Left ventricle myocardium inferior (tissue), 1 donor: ENCODE data around the gene ZCCHC8. TPM values are rescaled to one million over a fixed set of nuclear protein-coding genes. Genes with fewer than 3 reads are reported as not detected.

ENCODE experiments used
- DNase-seq: peaks from one replicate; pipeline ENCODE4 v3.0.0-alpha.2; 2020
- H3K27ac ChIP-seq: fragments of 200-600 bp; replicated peaks from 2 replicates; pipeline ENCODE4 v1.8.0; 2021
- H3K27me3 ChIP-seq: fragments of 200-600 bp; 2 replicates; pipeline ENCODE4 v1.8.0; 2021; ENCODE audit warnings: low read depth
- H3K36me3 ChIP-seq: fragments of 200-600 bp; 2 replicates; pipeline ENCODE4 v1.8.0; 2021
- H3K4me1 ChIP-seq: fragments of 200-600 bp; 2 replicates; pipeline ENCODE4 v1.8.0; 2021
- H3K4me3 ChIP-seq: fragments of 200-600 bp; 2 replicates; pipeline ENCODE4 v1.8.0; 2021; ENCODE audit warnings: mild to moderate bottlenecking, moderate library complexity
- H3K9me3 ChIP-seq: fragments of 200-600 bp; replicated peaks from 2 replicates; pipeline ENCODE4 v1.8.0; 2021
- CTCF ChIP-seq: fragments of 200-600 bp; IDR thresholded peaks from 2 replicates; pipeline ENCODE4 v1.8.0; 2021; ENCODE audit warnings: antibody characterized with exemption, mild to moderate bottlenecking, borderline replicate concordance
- intact Hi-C: fragments of 100-400 bp; cut with micrococcal nuclease; formaldehyde crosslinking; loops from one replicate; pipeline ENCODE4 v1.11.0; 2022
- total RNA-seq: library from RNA; stranded (reverse); fragmentation: NEBNext Ultra II Directional; extraction: Animal tissue kit (Norgen Biotek cat#: 25700); gene quantifications from one replicate; pipeline ENCODE4 v1.2.1, GENCODE V29; 2021
- donor health status: DM: no; HTN: yes; CAD: no; lungs with severe emphysema.

ZCCHC8 gene
- total RNA-seq, 1 donor from 2014 or later = 8.4 TPM

DNA sequence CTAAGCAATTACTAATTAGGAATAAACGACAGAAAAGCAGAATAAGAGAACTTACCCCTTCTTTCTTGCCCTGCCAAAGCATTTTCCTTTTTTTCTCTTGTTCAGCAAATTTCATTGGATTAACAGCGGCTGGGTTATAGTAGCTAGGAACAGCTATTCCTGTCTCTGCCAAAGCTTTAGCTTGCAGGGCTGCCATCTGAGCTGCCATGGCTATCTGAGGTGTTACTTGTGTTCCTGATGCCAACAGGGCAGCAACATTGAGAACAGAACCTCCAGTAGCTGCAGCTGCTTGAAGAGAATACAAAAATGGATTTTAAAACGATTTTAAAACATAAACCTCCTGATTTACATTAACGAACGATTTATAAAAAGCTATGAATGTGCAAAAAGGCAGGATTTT, 7.4 kb upstream of the ZCCHC8 start:
- no peak overlapping the region for H3K4me3 ChIP-seq
- H3K36me3 ChIP-seq = peaks cover 99% of the 10 kb centered on the region
- DNase-seq = no peak
- H3K9me3 ChIP-seq = no peaks in the 10 kb centered on the region
- no peak for TF ChIP-seq CTCF
- H3K4me1 ChIP-seq = peaks cover 12% of the 10 kb centered on the region
- H3K27me3 ChIP-seq = no peaks in the 10 kb centered on the region
- intact Hi-C loops = no loop called here
- H3K27ac ChIP-seq = peak overlapping the region; percentile 17

DNA sequence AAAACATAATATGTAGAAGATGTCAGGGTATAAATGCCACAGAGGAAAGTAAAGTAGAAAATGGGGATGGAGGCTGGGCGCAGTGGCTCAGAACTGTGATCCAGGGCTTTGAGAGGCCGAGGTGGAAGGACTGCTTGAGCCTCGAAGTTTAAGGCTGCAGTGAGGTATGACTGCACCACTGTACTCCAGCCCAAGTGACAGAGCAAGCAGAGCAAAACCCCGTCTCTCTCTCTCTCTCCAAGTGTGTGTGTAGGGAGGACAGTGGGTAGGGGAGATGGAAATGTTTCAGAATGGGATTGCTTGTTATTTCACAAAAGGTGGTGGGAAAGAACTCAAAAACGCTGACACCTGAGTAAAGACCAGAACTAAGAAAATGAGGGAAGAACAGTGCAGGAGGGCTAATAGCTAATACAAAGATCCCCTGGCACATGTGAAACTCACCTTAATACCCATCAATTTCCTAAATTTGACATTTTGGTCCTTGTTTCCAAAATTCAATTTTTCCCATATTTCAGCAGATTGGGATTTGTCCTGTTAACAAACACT, 5.7 kb upstream of the ZCCHC8 start:
- Histone ChIP-seq H3K4me1 (peaks cover 12% of the 10 kb centered on the region), H3K27ac (no peak overlapping the region), H3K36me3 (peaks cover 89% of the 10 kb centered on the region), H3K4me3 (no peak overlapping the region), H3K9me3 (no peaks in the 10 kb centered on the region), H3K27me3 (no peaks in the 10 kb centered on the region)
- intact Hi-C loops = no loop called here
- DNase-seq = no peak
- no peak for TF ChIP-seq CTCF

DNA sequence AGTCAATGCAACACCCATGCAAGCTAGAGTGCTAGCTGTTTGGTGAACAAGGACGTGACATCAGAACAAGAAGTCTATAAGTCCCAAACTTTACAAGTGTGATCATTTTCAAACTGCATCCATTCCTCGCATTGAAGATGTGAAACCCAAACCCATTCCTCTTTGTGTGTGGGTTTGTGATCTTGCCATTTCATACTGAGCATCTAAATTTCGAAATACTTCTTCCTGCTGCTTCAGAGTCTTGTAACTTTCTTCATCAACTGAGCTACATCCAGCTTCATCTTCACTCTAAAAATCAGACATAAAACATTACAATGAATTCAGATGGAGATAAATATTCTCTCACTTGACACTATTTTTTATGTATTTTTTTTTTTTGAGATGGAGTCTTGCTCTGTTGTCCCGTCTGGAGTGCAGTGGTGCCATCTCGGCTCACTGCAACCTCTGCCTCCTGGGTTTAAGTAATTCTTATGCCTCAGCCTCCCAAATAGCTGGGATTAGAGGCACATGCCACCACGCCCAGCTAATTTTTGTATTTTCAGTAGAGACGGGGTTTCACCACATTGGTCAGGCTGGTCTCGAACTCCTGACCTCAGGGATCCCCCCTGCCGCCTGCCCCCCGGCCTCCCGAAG, 4.8 kb upstream of the ZCCHC8 start:
- H3K9me3 ChIP-seq = no peaks in the 10 kb centered on the region
- DNase-seq = no peak
- no peaks in the 10 kb centered on the region for H3K27me3 ChIP-seq
- H3K4me1 ChIP-seq = peaks cover 20% of the 10 kb centered on the region
- H3K4me3 ChIP-seq = no peak overlapping the region
- no peak for TF ChIP-seq CTCF
- no peak overlapping the region for H3K27ac ChIP-seq
- peaks cover 80% of the 10 kb centered on the region for H3K36me3 ChIP-seq
- intact Hi-C loops = no loop called here

DNA sequence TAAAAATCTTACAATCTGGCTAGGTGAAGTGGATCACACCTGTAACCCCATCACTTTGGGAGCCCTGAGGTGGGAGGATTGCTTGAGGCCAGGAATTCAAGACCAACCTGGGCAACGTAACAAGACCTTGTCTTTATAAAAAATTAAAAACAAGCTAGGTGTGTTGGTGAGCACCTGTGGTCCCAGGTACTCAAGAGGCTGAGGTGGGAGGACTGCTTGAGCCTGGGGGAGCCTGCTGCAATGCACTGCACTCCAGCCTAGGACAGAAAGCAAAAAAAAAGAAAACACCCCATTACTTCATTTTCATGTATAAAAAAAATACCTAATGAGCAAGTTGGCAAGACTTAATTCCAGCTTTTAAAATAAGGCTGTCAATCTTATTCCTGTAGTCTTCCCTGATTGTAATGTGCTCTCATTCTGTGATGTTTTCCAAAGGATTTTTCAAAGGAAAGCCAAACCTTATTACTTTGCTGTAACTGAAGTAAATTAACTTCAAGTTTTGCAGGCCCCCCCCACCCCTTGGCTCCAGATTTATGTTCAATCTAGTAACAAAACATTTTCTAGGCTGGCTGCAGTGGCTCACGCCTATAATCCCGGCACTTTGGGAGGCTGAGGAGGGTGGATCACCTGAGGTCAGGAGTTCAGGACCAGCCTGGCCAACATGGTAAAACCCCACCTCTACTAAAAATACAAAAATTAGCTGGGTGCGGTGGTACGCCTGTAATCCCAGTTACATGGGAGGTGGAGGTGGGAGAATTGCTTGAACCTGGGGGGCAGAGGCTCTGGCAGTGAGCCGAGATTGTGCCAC, 3.3 kb upstream of the ZCCHC8 start:
- peaks cover 35% of the 10 kb centered on the region for H3K4me1 ChIP-seq
- no peak for TF ChIP-seq CTCF
- no peak overlapping the region for H3K27ac ChIP-seq
- H3K4me3 ChIP-seq = no peak overlapping the region
- H3K27me3 ChIP-seq = no peaks in the 10 kb centered on the region
- peaks cover 64% of the 10 kb centered on the region for H3K36me3 ChIP-seq
- H3K9me3 ChIP-seq = no peaks in the 10 kb centered on the region
- intact Hi-C loops = no loop called here
- DNase-seq = no peak

- H3K4me3 ChIP-seq = no peak overlapping the region
- peaks cover 38% of the 10 kb centered on the region for H3K4me1 ChIP-seq
- H3K36me3 ChIP-seq = peaks cover 57% of the 10 kb centered on the region
- H3K27ac ChIP-seq = no peak overlapping the region
- TF ChIP-seq CTCF = no peak
- intact Hi-C loops = no loop called here
- no peak for DNase-seq
- H3K27me3 ChIP-seq = no peaks in the 10 kb centered on the region
- no peaks in the 10 kb centered on the region for H3K9me3 ChIP-seq
These were observed 2.5 kb upstream of the ZCCHC8 start for GRCh38 chr12:122503147-122503751.
